ENCODE results near the gene ZNF335. TPM values are rescaled to one million over a fixed set of nuclear protein-coding genes. Genes with fewer than 3 reads are reported as not detected.

Gene ZNF335
- total and polyA plus RNA-seq, 2 donors (not counting 3 experiments of a cell fraction or from before 2014, with no cell fraction given), result 17.3 to 22.8 TPM

GRCh38 chr20:45927071-45927878 lies 44.7 kb downstream of the ZNF335 start:
- BruUV-seq (replicated peaks), result no TSS peak
- no peak overlapping the region for H3K27ac ChIP-seq (ENCODE audit: insufficient read depth, low read depth, low read length)
- POLR2A ChIA-PET, result no interaction called here
- intact Hi-C loops (cut with micrococcal nuclease) (no loop called here), dilution Hi-C loops (cut with MboI; ENCODE audit: extremely low pct_ligation_motif_present, low sequenced_read_pairs) (no loop called here)
- H3K27me3 ChIP-seq (ENCODE audit: control insufficient read depth in 2 of 2, insufficient read depth in 2 of 2, low read length in 2 of 2), result no peaks in the 10 kb centered on the region
- CTCF ChIA-PET, result interaction anchor here (1.1 to 1.8 kb wide), 3 partner anchors 9 to 128 kb away, joined by 3 to 6 read pairs (median 3); no protein-coding TSS in a partner anchor
- no peaks in the 10 kb centered on the region for H3K9me1 ChIP-seq (replicated peaks; ENCODE audit: control insufficient read depth, extremely low read depth, insufficient read depth, low read length)
- H4K20me1 ChIP-seq (replicated peaks; ENCODE audit: control insufficient read depth, extremely low read depth, insufficient read depth, low read length), result no peaks in the 10 kb centered on the region
- no peak overlapping the region for H2AFZ ChIP-seq (ENCODE audit: low read depth, low read length)
- H3K4me1 ChIP-seq (ENCODE audit: control insufficient read depth, extremely low read depth, insufficient read depth, low read length), result peaks cover 6% of the 10 kb centered on the region
- H3K79me2 ChIP-seq (ENCODE audit: control insufficient read depth, insufficient read depth, low read length), result no peaks in the 10 kb centered on the region
- H3K9me3 ChIP-seq (replicated peaks; ENCODE audit: control insufficient read depth, insufficient read depth, low read length), result no peaks in the 10 kb centered on the region
- H3K9ac ChIP-seq (replicated peaks; ENCODE audit: extremely low read depth, insufficient read depth, low read length), result no peak overlapping the region
- TF ChIP-seq, protein P1, sequence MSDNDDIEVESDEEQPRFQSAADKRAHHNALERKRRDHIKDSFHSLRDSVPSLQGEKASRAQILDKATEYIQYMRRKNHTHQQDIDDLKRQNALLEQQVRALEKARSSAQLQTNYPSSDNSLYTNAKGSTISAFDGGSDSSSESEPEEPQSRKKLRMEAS (IDR thresholded peaks at IDR 0.05; ENCODE audit: insufficient read depth, insufficient read length), result no peak
- TF ChIP-seq, protein P2, sequence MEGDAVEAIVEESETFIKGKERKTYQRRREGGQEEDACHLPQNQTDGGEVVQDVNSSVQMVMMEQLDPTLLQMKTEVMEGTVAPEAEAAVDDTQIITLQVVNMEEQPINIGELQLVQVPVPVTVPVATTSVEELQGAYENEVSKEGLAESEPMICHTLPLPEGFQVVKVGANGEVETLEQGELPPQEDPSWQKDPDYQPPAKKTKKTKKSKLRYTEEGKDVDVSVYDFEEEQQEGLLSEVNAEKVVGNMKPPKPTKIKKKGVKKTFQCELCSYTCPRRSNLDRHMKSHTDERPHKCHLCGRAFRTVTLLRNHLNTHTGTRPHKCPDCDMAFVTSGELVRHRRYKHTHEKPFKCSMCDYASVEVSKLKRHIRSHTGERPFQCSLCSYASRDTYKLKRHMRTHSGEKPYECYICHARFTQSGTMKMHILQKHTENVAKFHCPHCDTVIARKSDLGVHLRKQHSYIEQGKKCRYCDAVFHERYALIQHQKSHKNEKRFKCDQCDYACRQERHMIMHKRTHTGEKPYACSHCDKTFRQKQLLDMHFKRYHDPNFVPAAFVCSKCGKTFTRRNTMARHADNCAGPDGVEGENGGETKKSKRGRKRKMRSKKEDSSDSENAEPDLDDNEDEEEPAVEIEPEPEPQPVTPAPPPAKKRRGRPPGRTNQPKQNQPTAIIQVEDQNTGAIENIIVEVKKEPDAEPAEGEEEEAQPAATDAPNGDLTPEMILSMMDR (IDR thresholded peaks at IDR 0.05; ENCODE audit: extremely low read depth in 1 of 2, insufficient read depth in 1 of 2, low read depth in 1 of 2, low read length in 2 of 2), result no peak
- TF ChIP-seq JUN (IDR thresholded peaks at IDR 0.05; ENCODE audit: borderline replicate concordance, insufficient read depth, insufficient read length, low read depth) (no peak), POLR2AphosphoS5 (IDR thresholded peaks at IDR 0.05; ENCODE audit: insufficient read depth, low read depth, low read length) (no peak), MYC (IDR thresholded peaks at IDR 0.05; ENCODE audit: low read depth, low read length) (no peak), POLR2A (IDR thresholded peaks at IDR 0.05; ENCODE audit: low read depth, low read length) (no peak), EZH2 (IDR thresholded peaks at IDR 0.05; ENCODE audit: borderline replicate concordance, low read depth, low read length, severe bottlenecking) (no peak), FOS (IDR thresholded peaks at IDR 0.05; ENCODE audit: borderline replicate concordance, insufficient read depth, low read length) (no peak), GATA2 (IDR thresholded peaks at IDR 0.05; ENCODE audit: insufficient read depth, insufficient read length, low read depth, low read length) (no peak)
- no peak overlapping the region for H3K4me3 ChIP-seq (replicated peaks in 1 of 3; ENCODE audit: insufficient read depth in 1 of 3, low read depth in 1 of 3, low read length in 3 of 3)
- no peak for FAIRE-seq
- no peak overlapping the region for H3K4me2 ChIP-seq (ENCODE audit: insufficient read depth, low read length)
- no peaks in the 10 kb centered on the region for H3K36me3 ChIP-seq (ENCODE audit: control insufficient read depth in 2 of 2, extremely low read depth in 1 of 2, insufficient read depth in 2 of 2, low read length in 2 of 2)
- DNase-seq (ENCODE audit: low read depth, low spot score), result no peak
